K562 (cell line): ENCODE results near the gene SPRYD7. TPM values are rescaled to one million over a fixed set of nuclear protein-coding genes. Genes with fewer than 3 reads are reported as not detected.

ENCODE experiments used
- ATAC-seq: fragments of 200-7000 bp; cut with Tn5 transposase; 3 replicates; pipeline ENCODE4 v1.9.1; 2020; ENCODE audit warnings: moderate library complexity
- BruUV-seq: library from RNA; stranded (reverse); fragments of 400-500 nt; replicated peaks from 2 replicates; lab custom pipeline; 2021; lab: Mats Ljungman, UMichigan
- CTCF ChIA-PET: fragments of 300-600 bp; formaldehyde crosslinking; extraction: SDS; loops from one replicate; lab custom pipeline; 2021; ENCODE audit warnings: low intra/inter-chr PET ratio; lab: Yijun Ruan, JAX
- POLR2A ChIA-PET: fragments of 300-600, 350-650 bp; sonication (Branson Sonifier 250); formaldehyde crosslinking; extraction: SDS; loops from one replicate; lab custom pipeline; 2021; ENCODE audit warnings: antibody characterized with exemption, inconsistent platforms; lab: Yijun Ruan, JAX
- DNase-seq, 4 experiments: peaks; one replicate each; pipeline versions ENCODE4 v3.0.0 to v3.0.0-alpha.2; 2011 to 2018; ENCODE audit warnings: low spot score in 3 of 4, mixed read lengths in 3 of 4; ENCODE audit errors: extremely low read depth in 1 of 4
- FAIRE-seq: peaks from 2 replicates; lab custom pipeline; 2011; peaks lifted over from hg19 to GRCh38; lab: Jason Lieb, UNC
- H2AFZ ChIP-seq: 2 replicates; pipeline ENCODE4 v1.6.0; 2011; ENCODE audit warnings: low read depth, low read length, control low read depth, inconsistent platforms
- H3K27ac ChIP-seq: fragments of 200-600 bp; 3 replicates; pipeline ENCODE4 v1.8.0; 2011; ENCODE audit warnings: low read depth, mild to moderate bottlenecking, control low read depth, inconsistent platforms, low read length, moderate library complexity, mixed read lengths; ENCODE audit errors: extremely low read depth
- H3K27me3 ChIP-seq, 2 experiments: fragments of 300-600 bp in 1 of 2; 2 replicates in 1 of 2; 3 replicates in 1 of 2; pipeline versions ENCODE4 v1.6.0 to v1.8.0; 2011; ENCODE audit warnings: inconsistent platforms in 2 of 2, low read length in 2 of 2, mild to moderate bottlenecking in 1 of 2, mixed read lengths in 1 of 2, moderate library complexity in 1 of 2; ENCODE audit not compliant: control insufficient read depth in 2 of 2, insufficient read depth in 2 of 2
- H3K36me3 ChIP-seq: fragments of 300-600 bp; 3 replicates; pipeline ENCODE4 v1.8.0; 2011; ENCODE audit warnings: mild to moderate bottlenecking, low read length, inconsistent platforms; ENCODE audit not compliant: control insufficient read depth, insufficient read depth
- H3K4me1 ChIP-seq, 2 experiments: fragments of 200-600 bp in 1 of 2; replicated peaks in 1 of 2; 2 replicates in 1 of 2; 3 replicates in 1 of 2; pipeline versions ENCODE4 v1.5.1 to v1.8.0; 2011; ENCODE audit warnings: inconsistent platforms in 2 of 2, low read length in 2 of 2, mild to moderate bottlenecking in 1 of 2, mixed read lengths in 1 of 2, moderate library complexity in 1 of 2; ENCODE audit not compliant: control insufficient read depth in 2 of 2, insufficient read depth in 2 of 2
- H3K4me2 ChIP-seq: 2 replicates; pipeline ENCODE4 v1.6.1; 2011; ENCODE audit warnings: low read length, control low read depth, inconsistent platforms, mixed read lengths; ENCODE audit not compliant: insufficient read depth
- H3K4me3 ChIP-seq: fragments of 200-600 bp; sonication (generic), shearing (Covaris generic); 2 replicates; pipeline ENCODE4 v1.5.1; 2016; ENCODE audit warnings: control low read depth, inconsistent platforms
- H3K79me2 ChIP-seq: fragments of 200-600 bp; 3 replicates; pipeline ENCODE4 v1.8.0; 2011; ENCODE audit warnings: low read length, inconsistent platforms; ENCODE audit not compliant: control insufficient read depth, insufficient read depth
- H3K9ac ChIP-seq, 2 experiments: 2 replicates each; pipeline versions ENCODE4 v1.6.0 to v1.6.1; 2011; ENCODE audit warnings: low read depth in 2 of 2, low read length in 2 of 2, control low read depth in 1 of 2, inconsistent platforms in 1 of 2, mild to moderate bottlenecking in 1 of 2, mixed read lengths in 1 of 2; ENCODE audit not compliant: insufficient read depth in 1 of 2
- H3K9me1 ChIP-seq: one replicate; pipeline ENCODE4 v1.6.0; 2011; ENCODE audit warnings: inconsistent platforms, mild to moderate bottlenecking, low read length, moderate library complexity; ENCODE audit not compliant: control insufficient read depth, insufficient read depth
- H3K9me3 ChIP-seq: replicated peaks from 2 replicates; pipeline ENCODE4 v1.5.1; 2011; ENCODE audit warnings: low read depth, low read length, inconsistent platforms; ENCODE audit not compliant: control insufficient read depth, insufficient read depth
- H4K20me1 ChIP-seq: replicated peaks from 2 replicates; pipeline ENCODE4 v1.6.1; 2011; ENCODE audit warnings: low read length, inconsistent platforms, mixed read lengths; ENCODE audit not compliant: control insufficient read depth, insufficient read depth
- DDX20 ChIP-seq: fragments of 450-650 bp; IDR thresholded peaks from 2 replicates; pipeline ENCODE4 v1.6.1; 2016; ENCODE audit warnings: missing genetic modification characterization, low read depth, mild to moderate bottlenecking, missing compliant biosample characterization, moderate library complexity
- EP400 ChIP-seq: fragments of 450-650 bp; IDR thresholded peaks from 2 replicates; pipeline ENCODE4 v1.6.1; 2017; ENCODE audit warnings: antibody characterized with exemption, mild to moderate bottlenecking, moderate library complexity
- GATA2 ChIP-seq: sonication (generic); formaldehyde crosslinking; IDR thresholded peaks from 2 replicates; pipeline ENCODE4 v1.4.0; 2020; ENCODE audit warnings: mild to moderate bottlenecking, missing genetic modification reagents
- HNRNPK ChIP-seq: fragments of 200-400 bp; formaldehyde crosslinking; IDR thresholded peaks from one replicate; pipeline ENCODE4 v1.6.1; 2018; ENCODE audit warnings: mild to moderate bottlenecking, low read depth, low read length; ENCODE audit not compliant: poor library complexity, severe bottlenecking
- MCM2 ChIP-seq: fragments of 450-650 bp; IDR thresholded peaks from 2 replicates; pipeline ENCODE4 v1.6.1; 2017; ENCODE audit warnings: low read depth, mild to moderate bottlenecking
- PHB2 ChIP-seq: fragments of 450-650 bp; IDR thresholded peaks from 2 replicates; pipeline ENCODE4 v1.6.1; 2017; ENCODE audit warnings: low read depth
- PRPF4 ChIP-seq: fragments of 200-400 bp; formaldehyde crosslinking; IDR thresholded peaks from one replicate; pipeline ENCODE4 v1.6.1; 2017; ENCODE audit warnings: low read length, low read depth, mild to moderate bottlenecking; ENCODE audit not compliant: insufficient read depth, poor library complexity, severe bottlenecking
- RBFOX2 ChIP-seq: fragments of 200-400 bp; formaldehyde crosslinking; IDR thresholded peaks from 2 replicates; pipeline ENCODE4 v1.6.1; 2017; ENCODE audit warnings: low read depth, mild to moderate bottlenecking, low read length, moderate library complexity
- RBM15 ChIP-seq: fragments of 200-400 bp; formaldehyde crosslinking; IDR thresholded peaks from 2 replicates; pipeline ENCODE4 v1.6.1; 2018; ENCODE audit warnings: mild to moderate bottlenecking, low read length, moderate library complexity; ENCODE audit not compliant: insufficient read depth
- SPI1 ChIP-seq: IDR thresholded peaks from 2 replicates; pipeline ENCODE4 v1.6.1; 2011; ENCODE audit warnings: low read depth, low read length, control low read depth, borderline replicate concordance
- SUPT5H ChIP-seq: fragments of 450-650 bp; IDR thresholded peaks from 2 replicates; pipeline ENCODE4 v1.6.1; 2016
- TRIM28 ChIP-seq: fragments of 450-650 bp; IDR thresholded peaks from 2 replicates; pipeline ENCODE4 v1.6.1; 2017
- ZNF436 ChIP-seq: fragments of 250-450, 450-650 bp; sonication (Bioruptor Pico); formaldehyde crosslinking; IDR thresholded peaks from 2 replicates; pipeline ENCODE4 v1.7.0; 2020; ENCODE audit warnings: mild to moderate bottlenecking
- ZNF780A ChIP-seq: fragments of 250-450 bp; sonication (Bioruptor Pico); IDR thresholded peaks from 2 replicates; pipeline ENCODE4 v1.5.0; 2021; ENCODE audit warnings: mild to moderate bottlenecking
- WGBS: fragments of 100-300 bp; shearing (Covaris generic); methylation state at CpG from one replicate; pipeline ENCODE4 v1.1.6; 2016; ENCODE audit warnings: low coverage, mixed read lengths; ENCODE audit not compliant: insufficient coverage; ENCODE audit errors: missing lambda C conversion rate; 5-methylcytosine and 5-hydroxymethylcytosine counted together
- in situ Hi-C: fragments of 300-500 bp; cut with MboI; formaldehyde crosslinking; loops from 4 replicates; pipeline ENCODE4 v1.15.0; 2018; ENCODE audit warnings: inconsistent platforms, mixed read lengths
- intact Hi-C: fragments of 100-400 bp; cut with micrococcal nuclease; formaldehyde crosslinking; loops from 2 replicates; pipeline ENCODE4 v1.14.2; 2022
- polyA plus RNA-seq, 8 experiments: library from polyadenylated mRNA; depleted of rRNA in 4 of 8; stranded (reverse) in 5 of 8; unstranded in 3 of 8; fragments of >200 nt; fragmentation: Nextera tagmentation in 2 of 8; fragmentation: Illumina TruSeq in 1 of 8; extraction: Ambion mirVana in 2 of 8; extraction: Trizol in 1 of 8; gene quantifications; 2 replicates each; pipeline versions ENCODE4 v1.2.1 to v1.2.3, GENCODE V29; 2011 to 2014; ENCODE audit warnings: inconsistent platforms in 1 of 8, missing spikeins in 1 of 8
- total RNA-seq, 7 experiments: library from RNA; depleted of rRNA in 6 of 7; stranded (reverse); fragments of >200 nt in 6 of 7; fragmentation: Illumina TruSeq in 2 of 7; extraction: Trizol in 2 of 7; gene quantifications; 2 replicates each; pipeline versions ENCODE4 v1.2.1 to v1.2.3, GENCODE V29; 2011 to 2021; ENCODE audit warnings: low replicate concordance in 1 of 7
- TF ChIP-seq, protein P1 (sequence below): fragments of 450-650 bp; IDR thresholded peaks from 2 replicates; pipeline ENCODE4 v1.7.1; 2018; ENCODE audit warnings: mild to moderate bottlenecking, low read depth; ENCODE audit not compliant: partially characterized antibody
- TF ChIP-seq, protein P2 (sequence below): IDR thresholded peaks from 2 replicates; pipeline ENCODE4 v1.6.1; 2016; ENCODE audit warnings: missing genetic modification characterization, missing compliant biosample characterization

Gene SPRYD7
- total and polyA plus RNA-seq, 9 of the 15 experiments (the other 6 are each of a cell fraction or from before 2014, with no cell fraction given): 4.3 to 11.0 (median 7.9) TPM

DNA sequence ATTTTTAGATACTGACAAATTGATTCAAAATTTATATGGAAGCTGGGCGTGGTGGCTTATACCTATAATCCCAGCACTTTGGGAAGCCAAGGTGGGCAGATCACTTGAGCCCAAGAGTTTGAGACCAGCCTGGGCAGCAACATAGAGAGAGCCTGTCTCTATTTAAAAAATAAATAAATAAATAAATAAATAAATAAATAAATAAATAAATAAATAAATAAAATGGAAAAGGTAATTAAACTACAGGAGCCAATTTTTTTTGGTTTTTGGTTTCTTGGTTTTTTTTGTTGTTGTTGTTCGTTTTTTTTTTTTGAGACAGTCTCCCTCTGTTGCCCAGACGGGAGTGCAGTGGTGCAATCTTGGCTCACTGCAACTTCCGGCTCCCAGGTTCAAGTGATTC is 31.3 kb upstream of the SPRYD7 start:
- TF ChIP-seq PHB2: no peak
- no peak for TF ChIP-seq SPI1
- TF ChIP-seq, protein P1, sequence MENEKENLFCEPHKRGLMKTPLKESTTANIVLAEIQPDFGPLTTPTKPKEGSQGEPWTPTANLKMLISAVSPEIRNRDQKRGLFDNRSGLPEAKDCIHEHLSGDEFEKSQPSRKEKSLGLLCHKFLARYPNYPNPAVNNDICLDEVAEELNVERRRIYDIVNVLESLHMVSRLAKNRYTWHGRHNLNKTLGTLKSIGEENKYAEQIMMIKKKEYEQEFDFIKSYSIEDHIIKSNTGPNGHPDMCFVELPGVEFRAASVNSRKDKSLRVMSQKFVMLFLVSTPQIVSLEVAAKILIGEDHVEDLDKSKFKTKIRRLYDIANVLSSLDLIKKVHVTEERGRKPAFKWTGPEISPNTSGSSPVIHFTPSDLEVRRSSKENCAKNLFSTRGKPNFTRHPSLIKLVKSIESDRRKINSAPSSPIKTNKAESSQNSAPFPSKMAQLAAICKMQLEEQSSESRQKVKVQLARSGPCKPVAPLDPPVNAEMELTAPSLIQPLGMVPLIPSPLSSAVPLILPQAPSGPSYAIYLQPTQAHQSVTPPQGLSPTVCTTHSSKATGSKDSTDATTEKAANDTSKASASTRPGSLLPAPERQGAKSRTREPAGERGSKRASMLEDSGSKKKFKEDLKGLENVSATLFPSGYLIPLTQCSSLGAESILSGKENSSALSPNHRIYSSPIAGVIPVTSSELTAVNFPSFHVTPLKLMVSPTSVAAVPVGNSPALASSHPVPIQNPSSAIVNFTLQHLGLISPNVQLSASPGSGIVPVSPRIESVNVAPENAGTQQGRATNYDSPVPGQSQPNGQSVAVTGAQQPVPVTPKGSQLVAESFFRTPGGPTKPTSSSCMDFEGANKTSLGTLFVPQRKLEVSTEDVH: no peak
- TF ChIP-seq SUPT5H: no peak
- no peak for TF ChIP-seq HNRNPK
- no peak for TF ChIP-seq PRPF4
- TF ChIP-seq, protein P2, sequence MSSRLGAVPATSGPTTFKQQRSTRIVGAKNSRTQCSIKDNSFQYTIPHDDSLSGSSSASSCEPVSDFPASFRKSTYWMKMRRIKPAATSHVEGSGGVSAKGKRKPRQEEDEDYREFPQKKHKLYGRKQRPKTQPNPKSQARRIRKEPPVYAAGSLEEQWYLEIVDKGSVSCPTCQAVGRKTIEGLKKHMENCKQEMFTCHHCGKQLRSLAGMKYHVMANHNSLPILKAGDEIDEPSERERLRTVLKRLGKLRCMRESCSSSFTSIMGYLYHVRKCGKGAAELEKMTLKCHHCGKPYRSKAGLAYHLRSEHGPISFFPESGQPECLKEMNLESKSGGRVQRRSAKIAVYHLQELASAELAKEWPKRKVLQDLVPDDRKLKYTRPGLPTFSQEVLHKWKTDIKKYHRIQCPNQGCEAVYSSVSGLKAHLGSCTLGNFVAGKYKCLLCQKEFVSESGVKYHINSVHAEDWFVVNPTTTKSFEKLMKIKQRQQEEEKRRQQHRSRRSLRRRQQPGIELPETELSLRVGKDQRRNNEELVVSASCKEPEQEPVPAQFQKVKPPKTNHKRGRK (tag): no peak
- TF ChIP-seq ZNF436 (CRISPR knock-in tag): no peak
- no peak for TF ChIP-seq GATA2 (CRISPR knock-in tag)
- TF ChIP-seq EP400: no peak
- no peak for TF ChIP-seq MCM2
- no peak for TF ChIP-seq RBM15
- no peak for TF ChIP-seq RBFOX2
- no peak for TF ChIP-seq DDX20
- TF ChIP-seq ZNF780A: no peak
- no peak for TF ChIP-seq TRIM28
- no peaks in the 10 kb centered on the region; a peak in 1 of 5 replicates for H3K4me1 ChIP-seq
- intact Hi-C loops (no loop called here), in situ Hi-C loops (no loop called here)
- H3K27me3 ChIP-seq: no peaks in the 10 kb centered on the region
- ChIA-PET POLR2A (no interaction called here), CTCF (interaction anchor here (0.6 kb wide), 1 partner anchor 813 kb away, joined by 3 read pairs; no protein-coding TSS in a partner anchor)
- H3K4me2 ChIP-seq: no peak overlapping the region
- 82% methylated on average over 2 of the region's 4 CpGs for WGBS
- H4K20me1 ChIP-seq: no peaks in the 10 kb centered on the region
- H3K9me1 ChIP-seq: no peaks in the 10 kb centered on the region
- FAIRE-seq (no peak), ATAC-seq (no peak), DNase-seq (no peak)
- no peaks in the 10 kb centered on the region for H3K79me2 ChIP-seq
- H3K9ac ChIP-seq: no peak overlapping the region
- H2AFZ ChIP-seq: no peak overlapping the region
- no peaks in the 10 kb centered on the region for H3K36me3 ChIP-seq
- no peak overlapping the region for H3K27ac ChIP-seq
- no peak overlapping the region for H3K4me3 ChIP-seq
- BruUV-seq: no TSS peak
- no peaks in the 10 kb centered on the region for H3K9me3 ChIP-seq
